HG03354 (cell line): ENCODE results near the gene WDR82.
A peak's percentile ranks its signal among the peaks of the same experiment; 100 is the strongest.

Source experiments
- ATAC-seq: cut with Tn5 transposase; IDR thresholded peaks from one replicate; pipeline ENCODE4 v1.9.1; 2021; ENCODE audit warnings: mild to moderate bottlenecking; ENCODE audit not compliant: unreplicated experiment, poor library complexity, severe bottlenecking

The WDR82 gene

DNA sequence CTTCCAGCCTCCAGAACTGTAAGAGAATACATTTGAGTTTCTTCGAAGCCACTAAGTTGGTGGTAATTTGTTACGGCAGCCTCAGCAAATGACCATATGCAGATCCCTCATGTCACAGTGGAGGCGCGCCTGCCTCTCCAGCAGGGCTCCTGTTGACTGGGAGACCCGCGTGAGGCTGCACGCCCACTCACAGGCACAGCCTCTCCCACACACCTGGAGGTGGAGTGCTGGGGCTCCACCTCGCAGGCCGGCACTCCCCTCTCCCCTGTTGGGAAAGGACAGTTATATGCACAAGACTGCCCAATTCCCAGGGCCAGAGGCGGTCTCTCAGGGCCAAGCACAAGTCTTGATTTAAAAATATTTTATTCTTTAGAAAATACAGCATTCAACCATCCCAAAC, 50.2 kb downstream of the WDR82 start:
- no peak for ATAC-seq

DNA sequence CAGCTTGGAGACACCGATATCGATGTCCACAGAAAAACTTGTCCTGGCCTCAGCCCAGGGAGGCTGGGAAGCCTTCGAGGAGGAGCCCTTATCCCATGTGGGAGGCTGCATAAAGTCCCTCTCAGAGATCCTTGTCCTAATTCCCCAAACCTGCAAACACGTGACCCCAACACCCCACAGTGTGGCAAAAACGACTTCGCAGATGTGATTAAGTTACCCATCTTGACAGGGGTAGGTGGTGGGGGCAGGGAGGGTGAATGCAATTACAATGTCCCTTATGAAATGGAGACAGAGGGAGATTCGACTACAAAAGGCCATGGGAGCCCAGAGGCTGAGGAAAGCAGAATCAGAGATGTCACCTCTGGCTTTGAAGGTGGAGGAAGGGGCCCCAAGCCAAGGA, 50.7 kb downstream of the WDR82 start:
- ATAC-seq, result no peak

GRCh38 chr3:52227117-52227516, 51.3 kb downstream of the WDR82 start:
- no peak for ATAC-seq

DNA sequence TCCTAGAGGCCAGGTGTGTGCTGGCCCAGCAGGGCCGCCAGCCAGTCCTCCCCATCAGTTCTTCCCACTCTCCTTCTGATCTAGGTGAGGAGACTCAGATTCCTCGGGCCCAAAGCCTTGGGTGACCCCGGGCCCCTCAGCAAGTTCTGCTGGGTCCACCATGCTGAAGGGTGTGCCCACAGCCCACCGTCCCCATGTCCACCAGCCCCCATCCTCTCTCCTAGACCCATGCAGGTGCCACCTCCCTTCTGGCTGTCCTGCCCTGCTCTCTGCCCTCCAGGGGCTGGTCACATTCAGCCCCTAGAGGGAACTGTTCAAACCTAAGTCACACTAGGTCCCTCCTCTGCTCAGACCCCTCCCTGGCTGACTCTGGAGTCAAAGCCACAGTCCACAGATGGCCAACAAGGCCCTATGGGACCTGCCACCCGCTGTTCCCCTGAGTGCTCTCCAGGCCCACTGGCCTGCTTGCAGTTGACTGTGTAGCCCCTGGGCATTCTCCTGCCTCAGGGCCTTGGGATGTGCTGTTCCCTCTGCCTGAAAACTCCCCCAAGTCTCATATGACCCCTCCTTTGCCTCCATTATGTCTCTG, 52.1 kb downstream of the WDR82 start:
- ATAC-seq, result peak; percentile 23

DNA sequence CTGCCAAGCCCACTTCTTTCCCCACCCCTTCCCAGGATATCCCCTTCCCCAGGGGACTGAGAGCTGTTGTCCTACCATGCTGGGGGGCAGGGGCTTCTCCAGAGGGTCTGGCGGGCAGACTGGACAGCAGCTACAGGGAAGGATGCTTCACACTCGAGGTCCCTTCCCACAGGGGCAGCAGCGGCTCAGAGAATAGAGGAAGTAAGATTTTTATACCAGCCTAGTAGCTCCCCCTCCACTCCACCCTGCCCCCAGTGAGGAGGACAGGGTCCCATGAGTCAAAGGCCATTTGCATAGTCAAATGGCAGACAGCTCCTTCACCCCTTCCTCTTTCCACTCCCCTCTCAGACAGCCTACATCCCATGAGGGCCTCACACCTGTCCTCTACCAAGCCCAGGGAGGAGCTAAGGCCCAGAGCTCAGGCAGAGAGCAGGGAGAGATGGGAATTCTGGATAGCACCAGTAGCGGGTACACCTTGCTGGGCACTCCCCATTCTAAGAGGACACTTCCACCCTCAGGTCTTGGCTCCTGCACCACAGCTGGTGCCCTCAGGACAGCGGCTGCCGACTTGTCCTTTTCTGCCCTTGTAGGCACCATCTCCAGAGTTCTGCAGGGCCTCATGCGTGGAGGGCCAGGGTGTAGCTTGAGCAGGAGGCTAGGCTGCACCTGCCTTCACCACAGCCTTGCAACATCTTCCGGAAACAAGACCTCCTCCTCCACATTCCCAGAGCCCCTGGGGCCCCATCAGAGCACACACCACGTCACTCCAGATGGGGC, 52.8 kb downstream of the WDR82 start, which contains the start of gene TLR9:
TSS of gene TLR9 (minus strand) at position 194 of the 777 bp plus-strand sequence. CDS start at position 78, 116 bp downstream.
- peak; percentile 82 for ATAC-seq

GRCh38 chr3:52223449-52224408, 54.7 kb downstream of the WDR82 start:
- no peak for ATAC-seq

GRCh38 chr3:52222319-52223221, 55.9 kb downstream of the WDR82 start:
- ATAC-seq, result no peak

GRCh38 chr3:52221563-52222318, 56.7 kb downstream of the WDR82 start:
- no peak for ATAC-seq

- no peak for ATAC-seq
Measured at GRCh38 chr3:52221141-52221562, 57.3 kb downstream of the WDR82 start.

DNA sequence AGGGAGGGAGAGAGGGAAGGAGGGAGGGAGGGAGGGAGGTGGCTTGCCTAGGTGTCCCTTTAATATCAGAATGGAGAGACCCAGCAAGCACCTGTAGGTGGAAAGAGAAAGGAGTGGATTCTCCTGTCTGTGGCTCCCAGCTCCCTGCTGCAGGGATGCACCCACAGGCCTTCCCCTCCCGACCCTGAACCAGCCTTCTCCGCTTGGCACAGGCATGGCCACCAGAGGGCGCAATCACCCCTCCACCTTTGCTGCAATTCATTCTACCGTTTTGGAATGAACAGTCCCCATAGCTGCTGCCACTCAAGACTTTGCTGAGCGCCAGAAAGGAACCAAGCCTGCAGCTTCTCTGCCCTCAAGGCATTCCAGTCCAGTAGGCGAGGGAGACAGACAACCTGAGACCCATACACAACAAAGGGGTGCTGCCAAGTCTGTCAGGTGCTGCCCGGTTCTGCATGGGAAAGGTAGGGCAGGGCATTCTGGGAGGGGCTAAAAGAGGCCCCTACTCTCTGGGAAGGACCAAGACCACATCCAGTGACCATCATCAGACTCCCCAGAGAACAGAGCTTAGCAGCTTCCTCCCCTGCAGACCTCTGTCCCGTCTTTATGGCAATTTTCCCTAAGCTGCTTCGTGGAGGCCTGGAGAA, 57.9 kb downstream of the WDR82 start:
- peak; percentile 62 for ATAC-seq

- no peak for ATAC-seq
Measured at GRCh38 chr3:52218937-52219650, 59.4 kb downstream of the WDR82 start.

DNA sequence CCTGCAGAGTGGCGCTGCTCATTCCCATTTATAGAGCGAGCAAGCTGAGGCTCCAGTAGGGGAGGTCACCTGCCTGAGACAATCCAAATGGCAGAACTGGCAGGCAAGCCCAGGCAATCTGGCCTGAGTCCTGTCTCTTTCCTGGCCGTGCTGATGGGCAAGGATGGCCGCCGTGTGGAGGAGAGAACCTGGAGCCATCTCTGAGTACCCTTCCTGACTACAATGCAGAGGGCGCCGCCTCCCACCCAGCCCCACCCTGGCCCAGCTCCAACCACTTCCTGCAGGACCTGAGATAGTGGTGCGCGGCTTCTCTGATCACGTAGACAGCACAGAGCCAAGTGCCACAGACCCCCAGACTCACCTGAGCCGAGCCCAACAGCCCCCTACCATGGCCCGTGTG, 60.0 kb downstream of the WDR82 start:
- no peak for ATAC-seq

GRCh38 chr3:52218026-52218425, 60.4 kb downstream of the WDR82 start:
- ATAC-seq, result no peak

GRCh38 chr3:52217409-52217805, 61.0 kb downstream of the WDR82 start:
- no peak for ATAC-seq

DNA sequence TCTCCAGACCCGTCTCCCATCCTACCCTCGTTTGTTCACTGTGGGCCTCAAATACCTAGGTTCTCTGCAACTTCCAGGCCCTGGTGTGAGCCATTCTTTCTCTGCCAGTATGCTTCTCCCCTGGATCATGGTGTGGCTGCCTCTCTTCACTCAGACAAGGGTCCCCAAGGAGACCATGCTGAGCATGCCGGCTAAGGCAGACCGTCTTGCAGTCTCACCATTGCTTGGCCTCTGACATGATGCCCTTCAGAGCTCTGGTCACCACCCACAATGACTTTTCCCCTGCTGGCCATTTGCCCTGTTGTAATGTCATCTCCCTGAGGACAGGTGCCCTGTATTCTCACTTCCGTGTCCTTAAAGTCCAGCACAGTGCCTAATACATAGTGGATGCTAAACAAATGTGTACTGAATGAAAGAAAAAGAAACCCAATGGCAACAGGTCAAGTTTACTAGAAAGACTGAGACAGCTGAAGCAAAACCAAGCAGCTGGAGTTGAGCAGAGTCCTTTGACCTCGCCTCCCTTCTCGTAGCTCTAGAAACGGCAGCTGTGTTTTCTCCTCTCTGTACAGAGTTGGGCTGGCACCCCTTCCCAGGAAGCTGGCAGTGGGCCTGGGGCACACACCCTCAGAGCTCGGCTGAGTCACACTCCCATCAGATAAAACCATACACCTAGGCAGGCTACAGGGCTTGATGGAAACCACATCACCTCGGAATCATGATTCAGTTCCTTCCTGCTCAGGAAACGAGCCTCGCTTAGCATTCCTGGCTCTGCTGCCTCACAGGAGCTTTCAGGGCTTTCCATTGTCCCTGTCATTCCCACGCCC, 61.7 kb downstream of the WDR82 start:
- ATAC-seq, result no peak

GRCh38 chr3:52215351-52215750, 63.1 kb downstream of the WDR82 start:
- no peak for ATAC-seq

DNA sequence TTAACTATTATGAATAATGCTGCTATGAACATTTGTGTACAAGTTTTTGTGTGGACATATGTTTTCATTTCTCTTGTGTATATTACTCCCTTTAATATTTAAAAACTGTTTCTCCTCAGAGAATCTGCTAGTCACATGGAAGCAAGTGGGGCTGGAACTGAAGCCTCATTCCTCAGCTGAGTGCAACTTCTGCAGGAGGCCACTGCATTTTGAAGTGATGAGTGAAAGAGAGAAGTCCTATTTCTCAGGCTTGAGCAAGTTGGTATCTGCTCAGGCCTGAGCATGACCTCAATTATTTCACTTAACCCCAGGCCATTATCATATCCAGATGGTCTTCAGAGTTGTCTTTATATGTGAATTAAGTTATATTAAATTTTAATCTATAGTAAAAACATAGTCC, 64.5 kb downstream of the WDR82 start:
- ATAC-seq, result no peak
